T-cell (primary cell): Measurements from ENCODE around the gene TRNT1. TPM values are rescaled to one million over a fixed set of nuclear protein-coding genes. Genes with fewer than 3 reads are reported as not detected.

Experiments
- ATAC-seq, 4 experiments: fragments of 200-7000 bp in 3 of 4; fragments of 150-1000 bp in 1 of 4; cut with Tn5 transposase; replicated peaks in 1 of 4; 1 replicate in 3 of 4; 2 replicates in 1 of 4; pipeline ENCODE4 v1.10.0; 2021; ENCODE audit warnings: moderate library complexity in 3 of 4, mild to moderate bottlenecking in 2 of 4, moderate number of reproducible peaks in 1 of 4
- CTCF ChIA-PET, 2 donors: fragments of 300-600 bp; sonication (Branson Sonifier 250); formaldehyde crosslinking; loops; one replicate each; lab custom pipeline; 2022; ENCODE audit warnings: antibody characterized with exemption in 2 of 2; lab: Charles Lee
- POLR2A ChIA-PET, 2 donors: fragments of 300-600 bp; sonication (Branson Sonifier 250); formaldehyde crosslinking; loops; one replicate each; lab custom pipeline; 2022; ENCODE audit warnings: antibody characterized with exemption in 2 of 2; lab: Charles Lee
- DNase-seq, 35 experiments: peaks; one replicate each; pipeline versions ENCODE4 v3.0.0 to v3.0.0-alpha.2; 2013 to 2023
- H3K27ac ChIP-seq: one replicate; pipeline ENCODE4 v1.5.1; 2013; ENCODE audit warnings: low read length
- H3K27me3 ChIP-seq, 2 experiments: replicated peaks in 1 of 2; 1 replicate in 1 of 2; 2 replicates in 1 of 2; pipeline versions ENCODE4 v1.6.1 to v1.7.0; 2013; ENCODE audit warnings: low read length in 1 of 2, mixed read lengths in 1 of 2; ENCODE audit not compliant: control insufficient read depth in 2 of 2, insufficient read depth in 2 of 2; ENCODE audit errors: extremely low read depth in 1 of 2
- H3K36me3 ChIP-seq, 2 donors: 1 replicate in 1 of 2; 2 replicates in 1 of 2; pipeline versions ENCODE4 v1.6.1 to v1.7.0; 2013; ENCODE audit warnings: low read length in 1 of 2; ENCODE audit not compliant: control insufficient read depth in 2 of 2, insufficient read depth in 1 of 2; ENCODE audit errors: extremely low read depth in 1 of 2
- H3K4me1 ChIP-seq, 2 experiments: 1 replicate in 1 of 2; 2 replicates in 1 of 2; pipeline versions ENCODE4 v1.6.1 to v1.7.0; 2013; ENCODE audit warnings: low read length in 2 of 2, mixed read lengths in 1 of 2; ENCODE audit not compliant: insufficient read depth in 2 of 2, control insufficient read depth in 1 of 2; ENCODE audit errors: extremely low read depth in 1 of 2
- H3K4me3 ChIP-seq, 2 donors: 1 replicate in 1 of 2; 2 replicates in 1 of 2; pipeline versions ENCODE4 v1.5.1 to v1.7.0; 2013; ENCODE audit warnings: mild to moderate bottlenecking in 2 of 2, low read length in 1 of 2, moderate library complexity in 1 of 2; ENCODE audit not compliant: control insufficient read depth in 1 of 2; ENCODE audit errors: extremely low read depth in 1 of 2
- H3K9me3 ChIP-seq: 2 replicates; pipeline ENCODE4 v1.7.0; 2013
- H3K27ac Mint-ChIP-seq, 2 donors: one replicate each; pipeline ENCODE4 v1.8.0; 2020 to 2021; ENCODE audit warnings: mild to moderate bottlenecking in 2 of 2, mixed read lengths in 2 of 2
- H3K27me3 Mint-ChIP-seq, 2 donors: one replicate each; pipeline ENCODE4 v1.8.0; 2021 to 2022; ENCODE audit warnings: mixed read lengths in 2 of 2
- H3K36me3 Mint-ChIP-seq: one replicate; pipeline ENCODE4 v1.8.0; 2021; ENCODE audit warnings: mixed read lengths
- H3K4me1 Mint-ChIP-seq, 3 donors: one replicate each; pipeline ENCODE4 v1.8.0; 2020 to 2022; ENCODE audit warnings: mixed read lengths in 3 of 3, mild to moderate bottlenecking in 1 of 3
- H3K4me3 Mint-ChIP-seq, 3 donors: one replicate each; pipeline ENCODE4 v1.8.0; 2020 to 2022; ENCODE audit warnings: mild to moderate bottlenecking in 3 of 3, mixed read lengths in 3 of 3, moderate library complexity in 3 of 3
- H3K9me3 Mint-ChIP-seq, 3 donors: one replicate each; pipeline ENCODE4 v1.8.0; 2020 to 2022; ENCODE audit warnings: mixed read lengths in 3 of 3
- WGBS: methylation state at CpG from one replicate; pipeline ENCODE4 v1.1.5; 2013; ENCODE audit warnings: missing lambda C conversion rate; ENCODE audit not compliant: insufficient coverage; 5-methylcytosine and 5-hydroxymethylcytosine counted together
- total RNA-seq, 35 experiments: library from RNA in 6 of 35; stranded (reverse) in 6 of 35; fragments of 120-200 nt in 1 of 35; gene quantifications; one replicate each; pipeline versions ENCODE4 v1.2.1 to v1.2.4 and lab custom pipeline; 2013 to 2026

Gene TRNT1
- total RNA-seq, 5 donors from 2014 or later (not counting 1 experiment from before 2014, with no cell fraction given) = 28.6 to 38.9 (median 37.5) TPM

DNA sequence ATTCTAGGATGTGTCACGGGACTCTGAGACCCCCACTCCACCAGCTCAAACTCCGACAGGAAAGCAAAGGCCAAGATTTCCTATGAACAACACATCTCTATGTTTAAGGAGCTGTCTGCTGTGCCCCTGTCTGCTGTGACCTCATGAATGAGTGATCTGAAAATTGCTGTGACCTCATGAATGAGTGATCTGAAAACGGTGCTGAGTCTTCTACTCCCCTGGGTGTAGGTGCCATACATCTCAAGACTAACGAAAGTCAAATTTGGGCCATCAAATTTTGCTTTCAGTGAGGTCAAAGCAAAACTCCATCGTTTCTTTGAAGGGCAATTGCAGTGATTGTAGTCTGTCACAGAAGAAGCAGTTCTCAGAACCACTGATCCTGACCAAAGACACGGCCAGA is 41.0 kb upstream of the TRNT1 start:
- no peaks in the 10 kb centered on the region for H3K9me3 ChIP-seq

DNA sequence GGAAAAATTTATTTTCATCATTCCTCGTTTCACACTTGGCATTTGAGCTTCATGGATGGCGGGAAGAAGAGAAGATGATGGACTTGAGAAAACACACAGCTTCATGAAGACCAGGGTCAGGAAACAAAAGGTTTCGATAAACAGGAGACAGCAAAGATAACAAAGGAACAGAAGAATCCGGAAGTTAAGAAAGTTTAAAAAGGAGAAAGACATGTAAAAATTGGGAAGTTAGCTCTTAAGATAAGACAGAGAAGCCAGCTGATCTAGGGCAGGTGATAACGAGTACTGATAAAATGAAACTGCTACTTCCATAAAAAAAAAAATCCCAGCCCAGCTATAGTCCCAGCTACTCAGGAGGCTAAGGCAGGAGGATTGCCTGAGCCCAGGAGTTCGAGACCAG is 40.5 kb upstream of the TRNT1 start:
- Histone ChIP-seq H3K27ac (no peak overlapping the region), H3K4me1 (no peaks in the 10 kb centered on the region), H3K27me3 (no peaks in the 10 kb centered on the region), H3K4me3 (no peak overlapping the region), H3K36me3 (no peaks in the 10 kb centered on the region), H3K9me3 (no peaks in the 10 kb centered on the region)
- no peak for ATAC-seq
- no peak overlapping the region for H3K4me3 Mint-ChIP-seq
- H3K9me3 Mint-ChIP-seq = no peaks in the 10 kb centered on the region
- no peaks in the 10 kb centered on the region for H3K36me3 Mint-ChIP-seq
- peaks cover 0 to 4% of the 10 kb centered on the region in 2 donors for H3K27me3 Mint-ChIP-seq
- H3K4me1 Mint-ChIP-seq = no peaks in the 10 kb centered on the region
- H3K27ac Mint-ChIP-seq = no peak overlapping the region
- POLR2A ChIA-PET = no interaction called here
- CTCF ChIA-PET = no interaction called here
- no peak for DNase-seq
- WGBS = 53% methylated on average over 3 of the region's 6 CpGs

More for the DNA sequence above, 41.0 kb upstream of the TRNT1 start:
- H3K27me3 Mint-ChIP-seq = peaks cover 0 to 4% of the 10 kb centered on the region in 2 donors
- Histone ChIP-seq H3K27ac (no peak overlapping the region), H3K27me3 (no peaks in the 10 kb centered on the region), H3K4me3 (no peak overlapping the region), H3K36me3 (no peaks in the 10 kb centered on the region), H3K4me1 (no peaks in the 10 kb centered on the region)
- ChIA-PET CTCF (no interaction called here), POLR2A (no interaction called here)
- no peaks in the 10 kb centered on the region for H3K9me3 Mint-ChIP-seq
- no peaks in the 10 kb centered on the region for H3K36me3 Mint-ChIP-seq
- DNase-seq (no peak), ATAC-seq (no peak)
- H3K4me1 Mint-ChIP-seq = no peaks in the 10 kb centered on the region
- H3K27ac Mint-ChIP-seq = no peak overlapping the region
- 59% methylated on average over 4 of the region's 6 CpGs for WGBS
- no peak overlapping the region for H3K4me3 Mint-ChIP-seq

- peaks cover 0 to 4% of the 10 kb centered on the region in 2 donors for H3K27me3 Mint-ChIP-seq
- ATAC-seq = no peak
- no peaks in the 10 kb centered on the region for H3K27me3 ChIP-seq
- no peak overlapping the region for H3K27ac ChIP-seq
- POLR2A ChIA-PET = no interaction called here
- no peaks in the 10 kb centered on the region for H3K9me3 ChIP-seq
- no peak overlapping the region for H3K4me3 Mint-ChIP-seq
- no peaks in the 10 kb centered on the region for H3K36me3 ChIP-seq
- H3K36me3 Mint-ChIP-seq = no peaks in the 10 kb centered on the region
- no peak overlapping the region for H3K4me3 ChIP-seq
- DNase-seq = no peak
- no peaks in the 10 kb centered on the region for H3K4me1 Mint-ChIP-seq
- H3K9me3 Mint-ChIP-seq = no peaks in the 10 kb centered on the region
- H3K4me1 ChIP-seq = no peaks in the 10 kb centered on the region
- no peak overlapping the region for H3K27ac Mint-ChIP-seq
- CTCF ChIA-PET = no interaction called here
These were observed 39.5 kb upstream of the TRNT1 start for GRCh38 chr3:3087279-3087678.

DNA sequence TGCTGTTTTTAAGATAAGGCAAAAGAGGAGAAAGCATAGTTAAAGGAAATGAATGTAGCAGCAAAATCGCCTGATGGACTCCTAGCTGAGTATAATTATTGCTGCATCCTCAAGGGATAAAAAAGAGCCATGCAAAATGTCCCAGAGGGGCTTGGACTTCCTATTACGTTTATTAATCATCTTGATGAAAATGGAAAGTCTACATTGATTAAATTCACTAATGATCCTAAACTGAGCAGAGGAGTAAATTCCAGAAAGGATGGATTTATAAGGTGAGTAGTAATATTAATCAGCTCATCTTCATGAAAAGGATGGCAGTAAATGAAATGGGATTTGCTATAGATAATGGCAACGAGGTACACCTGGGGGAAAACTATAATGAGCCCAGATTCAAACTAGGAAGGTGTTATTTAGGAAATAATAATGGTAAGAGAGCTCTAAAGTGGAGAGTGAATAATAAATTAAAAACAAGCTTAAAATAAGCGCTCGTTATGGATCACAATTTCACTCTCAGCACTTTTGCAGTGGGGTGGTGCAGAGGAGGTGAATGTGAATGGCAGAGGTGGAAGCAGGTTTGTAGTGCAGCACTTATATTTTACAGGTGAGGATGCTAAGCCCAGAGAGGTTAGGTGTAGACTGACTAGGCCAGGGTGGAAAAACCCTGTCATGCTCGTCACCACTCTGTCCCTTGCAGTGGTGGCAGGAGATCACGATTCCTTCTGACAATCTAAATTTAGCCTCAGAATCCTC is 38.8 kb upstream of the TRNT1 start:
- DNase-seq (no peak), ATAC-seq (no peak)
- Mint-ChIP-seq H3K4me3 (no peak overlapping the region), H3K36me3 (no peaks in the 10 kb centered on the region), H3K4me1 (no peaks in the 10 kb centered on the region), H3K27ac (no peak overlapping the region), H3K9me3 (no peaks in the 10 kb centered on the region), H3K27me3 (peaks cover 0 to 3% of the 10 kb centered on the region in 2 donors)
- Histone ChIP-seq H3K36me3 (no peaks in the 10 kb centered on the region), H3K9me3 (no peaks in the 10 kb centered on the region), H3K4me1 (no peaks in the 10 kb centered on the region), H3K27ac (no peak overlapping the region), H3K4me3 (no peak overlapping the region), H3K27me3 (no peaks in the 10 kb centered on the region)
- 91% methylated on average over 4 of the region's 7 CpGs for WGBS
- ChIA-PET CTCF (no interaction called here), POLR2A (no interaction called here)

DNA sequence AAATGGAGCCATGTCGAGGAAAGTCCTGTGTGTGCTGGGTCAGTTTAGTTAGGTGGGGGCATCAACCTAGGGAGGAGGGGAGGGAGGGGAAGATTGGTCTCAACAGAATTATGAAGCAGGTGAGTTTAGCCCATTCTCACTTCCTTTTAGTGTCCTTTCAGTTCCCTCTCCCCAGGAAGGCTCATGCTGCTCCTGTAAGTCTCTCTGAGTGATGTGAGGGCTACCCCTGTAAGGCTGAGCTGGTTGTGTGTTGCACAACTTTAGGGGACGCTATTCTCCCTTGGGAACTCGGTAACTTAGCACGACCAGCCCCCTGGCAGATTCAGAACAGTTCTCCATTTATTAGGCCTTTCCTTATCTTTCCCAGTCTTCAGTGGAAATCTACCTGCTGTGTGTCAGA is 37.7 kb upstream of the TRNT1 start:
- ChIA-PET POLR2A (no interaction called here), CTCF (interaction anchor here in 1 of 2 donors (0.6 to 0.8 kb wide), 2 partner anchors 9 to 44 kb away, joined by 4 read pairs; no protein-coding TSS in a partner anchor)
- DNase-seq = no peak
- Histone ChIP-seq H3K4me1 (no peaks in the 10 kb centered on the region), H3K9me3 (no peaks in the 10 kb centered on the region), H3K4me3 (no peak overlapping the region), H3K27ac (no peak overlapping the region), H3K27me3 (no peaks in the 10 kb centered on the region), H3K36me3 (no peaks in the 10 kb centered on the region)
- no peak overlapping the region for H3K4me3 Mint-ChIP-seq
- H3K27me3 Mint-ChIP-seq = peaks cover 2 to 5% of the 10 kb centered on the region in 2 donors
- H3K36me3 Mint-ChIP-seq = no peaks in the 10 kb centered on the region
- ATAC-seq = no peak
- no peaks in the 10 kb centered on the region for H3K9me3 Mint-ChIP-seq
- H3K27ac Mint-ChIP-seq = no peak overlapping the region
- no peaks in the 10 kb centered on the region for H3K4me1 Mint-ChIP-seq
- WGBS = no CpG with 5 or more reads among the region's 4 CpGs

DNA sequence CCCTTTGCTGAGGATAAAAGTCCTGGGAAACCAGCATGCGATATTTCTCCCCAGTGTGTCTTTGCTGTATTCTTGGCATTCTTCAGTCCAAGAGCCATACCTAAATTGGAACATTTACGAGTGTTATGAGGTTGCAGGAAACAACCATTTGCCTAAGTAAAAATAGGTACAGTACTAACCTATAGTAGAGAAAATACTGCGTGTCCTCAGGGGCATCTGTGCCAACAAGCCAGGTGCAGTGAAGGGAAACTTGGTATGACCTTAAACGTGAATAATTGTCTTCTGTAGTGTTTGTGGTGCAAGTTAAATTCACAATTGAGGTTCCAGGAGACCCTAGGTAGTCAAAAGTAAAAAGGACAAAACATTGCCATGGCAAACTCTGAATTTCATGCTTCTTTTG is 28.8 kb upstream of the TRNT1 start:
- H3K36me3 Mint-ChIP-seq = no peaks in the 10 kb centered on the region
- WGBS = 75% methylated on average over 2 of the region's 4 CpGs
- ATAC-seq (no peak), DNase-seq (no peak)
- peaks cover 2 to 12% of the 10 kb centered on the region in 2 donors for H3K27me3 Mint-ChIP-seq
- no peaks in the 10 kb centered on the region for H3K27me3 ChIP-seq
- H3K4me1 ChIP-seq = no peaks in the 10 kb centered on the region
- H3K9me3 ChIP-seq = no peaks in the 10 kb centered on the region
- H3K27ac Mint-ChIP-seq = no peak overlapping the region
- H3K4me1 Mint-ChIP-seq = no peaks in the 10 kb centered on the region
- ChIA-PET CTCF (no interaction called here), POLR2A (no interaction called here)
- no peaks in the 10 kb centered on the region for H3K36me3 ChIP-seq
- no peaks in the 10 kb centered on the region for H3K9me3 Mint-ChIP-seq
- no peak overlapping the region for H3K27ac ChIP-seq
- no peak overlapping the region for H3K4me3 ChIP-seq
- H3K4me3 Mint-ChIP-seq = no peak overlapping the region
